ENCODE results near the gene DMWD.
"Not testable (repeated sequence)": the region's sequence is repeated elsewhere in the genome, so short reads cannot be mapped to it uniquely, and the experiment has no call there.

The DMWD gene

DNA sequence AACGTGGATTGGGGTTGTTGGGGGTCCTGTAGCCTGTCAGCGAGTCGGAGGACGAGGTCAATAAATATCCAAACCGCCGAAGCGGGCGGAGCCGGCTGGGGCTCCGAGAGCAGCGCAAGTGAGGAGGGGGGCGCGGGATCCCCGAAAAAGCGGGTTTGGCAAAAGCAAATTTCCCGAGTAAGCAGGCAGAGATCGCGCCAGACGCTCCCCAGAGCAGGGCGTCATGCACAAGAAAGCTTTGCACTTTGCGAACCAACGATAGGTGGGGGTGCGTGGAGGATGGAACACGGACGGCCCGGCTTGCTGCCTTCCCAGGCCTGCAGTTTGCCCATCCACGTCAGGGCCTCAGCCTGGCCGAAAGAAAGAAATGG lies 22.8 kb downstream of the DMWD start:
- no peak for FAIRE-seq

DNA sequence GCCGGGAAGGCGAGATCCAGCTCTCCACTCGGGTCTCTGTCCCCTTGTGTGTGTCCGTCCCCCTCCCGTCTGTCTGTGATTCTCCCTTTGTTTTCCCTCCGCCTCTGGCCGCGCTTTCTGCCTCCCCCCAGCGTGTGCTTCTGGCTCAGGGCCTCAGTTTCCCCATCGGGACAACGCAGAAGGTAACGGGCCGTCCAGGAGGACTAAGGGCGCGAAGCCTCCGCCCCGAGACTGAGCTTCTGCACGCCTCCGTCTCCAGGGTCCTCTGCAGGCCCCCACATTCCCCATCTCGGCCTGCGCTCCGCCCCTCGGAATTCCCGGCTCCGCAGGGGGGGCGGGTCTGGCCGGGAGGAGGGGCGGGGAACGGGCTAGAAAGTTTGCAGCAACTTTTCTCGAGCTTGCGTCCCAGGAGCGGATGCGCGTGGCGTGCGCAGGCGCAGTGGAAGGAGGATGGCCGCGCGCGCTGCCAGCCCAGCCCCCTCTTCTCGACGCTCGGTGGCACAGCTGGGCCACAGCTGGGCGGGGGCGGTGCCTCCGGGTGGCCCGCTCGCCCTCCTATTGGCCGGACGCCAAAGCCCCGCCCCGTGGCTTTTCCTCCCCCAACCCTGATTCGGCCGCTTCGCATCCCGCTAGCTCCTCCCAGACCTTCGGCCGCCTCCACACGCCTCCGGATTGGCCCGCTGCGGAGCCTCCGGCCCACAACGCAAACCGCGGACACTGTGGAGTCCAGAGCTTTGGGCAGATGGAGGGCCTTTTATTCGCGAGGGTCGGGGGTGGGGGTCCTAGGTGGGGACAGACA lies 23.5 kb downstream of the DMWD start, which contains the start of gene SIX5:
SIX5 (minus strand) TSS at position 269 of the 799 bp plus-strand sequence. CDS start 408 bp downstream, outside the sequence.
- peak; percentile 92 for FAIRE-seq

- FAIRE-seq, result no peak
Measured at GRCh38 chr19:45768655-45768983, 24.0 kb downstream of the DMWD start.

- no peak for FAIRE-seq
Measured at GRCh38 chr19:45767881-45768654, 24.6 kb downstream of the DMWD start.

- no peak for FAIRE-seq
Measured at GRCh38 chr19:45767410-45767880, 25.2 kb downstream of the DMWD start.

DNA sequence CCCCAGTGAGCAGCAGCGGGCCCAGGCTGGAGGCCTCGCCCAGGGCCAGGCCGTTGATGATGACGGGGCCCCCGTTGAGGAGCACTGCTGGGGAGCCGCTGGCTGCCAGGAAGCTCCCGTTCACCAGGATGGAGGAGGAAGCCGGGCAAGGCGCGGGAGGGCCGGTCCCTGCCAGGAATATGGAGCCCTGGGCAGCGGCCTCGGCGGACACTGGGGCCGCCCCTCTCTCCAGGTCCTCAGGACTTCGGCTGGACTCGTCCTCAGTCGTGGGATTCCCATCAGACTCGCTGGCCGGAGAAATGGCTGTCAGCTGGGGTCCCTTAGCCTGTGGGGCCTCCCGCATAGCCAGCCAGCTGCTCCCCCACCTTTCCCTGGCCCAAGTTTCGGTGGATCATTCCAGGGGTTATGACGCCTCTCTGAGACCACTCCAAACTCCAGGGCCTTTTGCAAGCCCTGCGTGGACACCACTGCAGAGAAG lies 25.7 kb downstream of the DMWD start:
- no peak for FAIRE-seq

DNA sequence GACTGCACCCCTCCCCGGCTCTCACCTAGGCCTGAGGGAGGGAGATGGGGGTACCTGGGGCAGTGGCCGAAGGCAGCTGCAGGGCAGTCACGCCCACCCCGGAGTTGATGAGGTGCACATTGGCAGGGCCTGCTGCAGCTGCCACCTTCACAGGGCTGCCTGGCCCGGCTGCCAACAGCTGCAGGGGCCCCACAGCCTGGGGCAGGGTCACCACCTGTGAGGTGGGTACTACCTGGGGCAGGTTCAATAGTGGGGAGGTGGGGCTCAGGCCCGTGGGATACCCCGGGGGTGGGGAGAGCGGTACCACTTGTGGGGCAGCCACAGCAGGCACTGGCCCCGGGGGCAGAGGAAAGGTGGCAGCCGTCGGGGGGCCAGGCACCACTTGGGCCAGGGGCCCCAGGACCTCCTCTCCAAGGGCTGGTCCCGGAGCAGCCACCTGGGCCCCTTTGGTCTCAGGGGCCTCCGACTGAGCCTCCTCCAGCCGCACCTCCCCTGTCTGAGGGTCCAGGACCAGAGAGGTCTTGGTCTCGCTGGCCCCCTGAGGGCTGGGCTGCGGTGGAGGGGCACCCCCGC lies 26.3 kb downstream of the DMWD start:
- FAIRE-seq, result no peak

GRCh38 chr19:45765702-45766295 lies 26.8 kb downstream of the DMWD start:
- FAIRE-seq, result no peak

DNA sequence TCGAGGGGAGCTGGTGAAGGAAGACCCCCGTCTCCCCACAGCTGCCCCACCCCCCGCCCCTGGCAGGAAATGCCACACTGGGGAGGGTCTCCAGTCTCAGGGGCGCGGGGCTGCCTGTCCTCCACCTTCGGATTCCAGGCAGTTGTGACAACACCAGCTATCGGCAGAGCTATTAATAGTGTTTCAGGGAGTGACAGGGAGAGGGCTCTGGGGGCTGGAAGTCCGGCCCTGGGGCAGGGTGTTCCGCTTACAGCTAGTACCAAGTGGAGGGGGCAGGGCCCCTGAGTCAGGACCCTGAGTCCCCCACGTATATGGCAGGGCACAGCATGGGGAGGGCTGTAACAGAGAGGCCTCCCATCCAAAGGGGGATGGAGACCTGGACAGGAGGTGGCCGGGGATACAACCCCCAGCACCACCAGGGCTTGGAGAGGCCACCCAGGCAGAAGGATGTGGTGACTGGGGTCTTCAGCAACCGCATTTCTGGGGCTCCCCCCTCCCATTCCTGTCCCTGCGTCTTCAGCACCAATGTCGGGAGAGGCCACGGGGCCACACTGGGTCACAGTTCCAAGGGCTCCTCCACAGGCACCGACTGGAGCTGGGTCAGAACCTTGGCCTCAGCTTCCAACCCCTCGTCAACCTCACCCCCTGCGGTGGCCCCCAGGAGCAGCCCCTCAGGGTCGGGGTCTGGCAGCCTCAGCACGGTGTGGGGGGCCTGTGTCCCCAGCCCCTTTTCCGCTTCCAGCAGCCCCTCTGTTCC lies 27.5 kb downstream of the DMWD start:
- no peak for FAIRE-seq

DNA sequence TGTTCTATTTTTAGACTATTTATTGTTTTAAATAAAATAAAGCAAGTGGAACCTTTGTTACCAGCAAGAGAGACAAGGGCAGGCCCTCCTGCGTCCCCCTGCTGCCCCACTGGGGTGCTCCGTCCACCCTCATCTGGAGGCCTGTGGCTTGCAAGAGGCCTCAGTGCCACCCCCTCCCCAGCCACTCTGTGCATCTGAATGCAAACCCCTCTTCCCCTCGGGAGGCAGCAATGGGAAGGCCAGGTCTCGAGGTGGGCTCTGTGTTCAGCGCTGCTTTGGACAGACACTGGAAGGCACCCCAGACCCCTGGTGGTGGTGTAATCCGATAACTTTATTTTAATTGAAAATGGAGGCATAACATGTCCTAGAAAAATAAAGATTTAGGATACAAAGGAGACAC lies 28.2 kb downstream of the DMWD start:
- no peak for FAIRE-seq

GRCh38 chr19:45763691-45764294 lies 28.9 kb downstream of the DMWD start:
- no peak for FAIRE-seq

GRCh38 chr19:45762870-45763631 lies 29.6 kb downstream of the DMWD start:
- FAIRE-seq, result no peak

- no peak for FAIRE-seq
Measured at GRCh38 chr19:45761714-45762113, 30.9 kb downstream of the DMWD start.

DNA sequence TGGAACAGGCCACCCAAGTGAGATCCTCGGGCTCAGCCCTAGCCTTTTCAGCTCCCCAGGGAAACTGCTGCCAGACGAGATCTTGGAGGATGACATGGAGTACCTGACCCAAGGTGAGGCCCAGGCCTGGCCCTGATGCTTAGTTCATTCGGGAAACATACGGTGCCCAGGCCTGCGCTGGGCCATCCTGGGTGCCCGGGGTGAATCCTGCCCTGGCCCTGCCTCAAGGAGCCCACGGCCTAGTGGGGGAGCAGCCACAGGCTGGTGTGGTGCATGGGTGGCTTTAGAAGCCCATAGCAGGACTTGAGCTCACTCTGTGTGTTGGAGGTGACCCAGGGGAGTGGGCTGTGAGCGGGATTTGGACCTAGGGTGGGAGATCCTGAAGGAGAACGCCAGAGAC lies 33.7 kb downstream of the DMWD start:
- no peak for FAIRE-seq

DNA sequence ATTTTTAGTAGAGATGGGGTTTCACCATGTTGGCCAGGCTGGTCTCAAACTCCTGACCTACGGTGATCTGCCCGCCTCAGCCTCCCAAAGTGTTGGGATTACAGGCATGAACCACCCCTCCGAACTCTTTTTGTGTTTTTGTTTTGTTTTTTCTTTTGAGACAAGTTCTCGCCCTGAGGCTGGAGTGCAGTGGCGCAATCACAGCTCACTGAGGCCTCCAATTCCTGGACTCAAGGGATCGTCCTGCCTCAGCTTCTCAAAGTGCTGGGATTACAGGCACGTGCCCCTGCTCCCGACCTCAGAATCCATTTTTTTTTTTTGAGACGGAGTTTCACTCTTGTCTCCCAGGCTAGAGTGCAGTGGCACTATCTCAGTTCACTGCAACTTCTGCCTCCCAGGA lies 35.0 kb downstream of the DMWD start:
- FAIRE-seq, result no peak

DNA sequence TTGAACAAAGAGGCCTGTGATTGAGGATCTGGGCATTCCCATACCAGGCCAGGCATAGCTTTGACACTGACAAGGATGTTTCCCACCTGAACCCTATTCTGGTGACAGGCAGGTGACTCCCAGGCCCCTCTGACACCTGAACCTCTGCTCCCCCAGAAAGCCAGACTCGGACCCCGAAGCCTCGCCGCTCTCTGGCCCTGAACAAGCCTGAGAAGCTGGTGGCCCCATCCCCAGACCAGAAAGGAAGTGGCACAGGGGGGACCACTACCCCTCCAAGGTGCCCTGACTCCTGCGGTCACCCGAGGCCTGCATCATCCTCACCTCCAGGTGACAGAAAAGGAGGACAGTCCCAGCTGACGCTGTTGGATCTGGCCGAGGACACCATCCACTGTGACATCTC lies 38.3 kb downstream of the DMWD start:
- FAIRE-seq, result no peak

DNA sequence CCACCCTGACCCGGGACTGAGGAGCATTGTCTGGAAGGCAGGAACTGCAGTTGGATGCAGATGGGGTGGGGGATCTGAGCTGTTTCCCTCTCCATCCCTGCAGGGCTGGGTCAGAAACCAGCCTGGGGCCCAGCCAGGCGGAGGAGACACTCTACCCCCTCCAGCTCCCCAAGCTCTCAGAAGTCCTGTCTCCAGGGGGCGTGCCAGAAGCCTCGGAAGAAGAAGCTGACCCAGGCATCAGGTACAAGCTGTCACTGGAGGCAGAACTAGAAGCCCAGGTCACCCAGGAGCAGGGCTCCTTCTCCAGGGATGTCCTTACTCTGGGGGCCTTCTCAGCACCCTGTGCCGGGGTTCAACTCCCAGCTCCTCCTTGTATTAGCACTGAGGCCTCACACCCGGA lies 39.1 kb downstream of the DMWD start:
- no peak for FAIRE-seq

DNA sequence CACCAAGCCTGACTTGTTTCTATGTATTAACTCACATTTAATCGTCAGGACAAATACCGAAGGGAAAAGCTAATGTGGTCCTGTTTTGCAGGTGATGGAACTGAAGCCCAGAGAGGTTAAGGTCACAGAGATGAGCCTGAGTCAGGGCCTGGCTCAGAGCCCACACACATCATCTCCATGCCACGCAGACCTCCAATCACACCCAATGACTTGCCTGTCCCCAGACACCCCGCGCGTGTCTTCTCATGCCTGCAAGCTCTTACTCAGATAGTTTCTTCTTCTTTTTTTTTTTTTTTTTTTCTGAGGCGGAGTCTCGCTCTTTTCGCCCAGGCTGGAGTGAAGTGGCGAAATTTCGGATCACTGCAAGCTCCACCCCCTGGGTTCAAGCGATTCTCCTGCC lies 40.0 kb downstream of the DMWD start:
- no peak for FAIRE-seq

- not testable (repeated sequence) for FAIRE-seq
Measured at GRCh38 chr19:45751483-45751882, 41.2 kb downstream of the DMWD start.

GRCh38 chr19:45747513-45747912 lies 45.1 kb downstream of the DMWD start:
- no peak for FAIRE-seq

DNA sequence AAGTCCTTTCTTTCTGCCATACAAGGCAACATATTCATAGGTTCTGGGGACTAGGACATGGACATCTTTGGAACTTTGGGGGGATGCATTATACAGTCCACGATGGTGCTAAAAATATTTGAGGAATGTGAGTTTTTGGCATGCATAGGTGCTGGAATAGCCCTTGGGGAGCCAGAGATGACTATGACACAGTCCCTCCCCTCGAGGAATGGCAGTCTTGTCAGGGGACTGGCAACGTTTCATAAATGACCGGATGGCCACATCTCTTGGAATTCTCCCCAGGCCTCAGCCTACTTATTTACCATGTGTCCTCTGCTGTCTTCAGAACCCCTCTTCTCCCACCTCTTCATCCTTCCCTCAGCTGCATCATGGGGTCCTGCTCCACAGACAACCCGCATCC lies 45.8 kb downstream of the DMWD start:
- FAIRE-seq, result no peak
